OCI-LY7 (cell line): ENCODE data around the gene SDCCAG8. TPM values are rescaled to one million over a fixed set of nuclear protein-coding genes. Genes with fewer than 3 reads are reported as not detected.
A peak's percentile ranks its signal among the peaks of the same experiment; 100 is the strongest.

Experiments used
- BruUV-seq: library from RNA; stranded (reverse); fragments of 400-500 nt; replicated peaks from 2 replicates; lab custom pipeline; 2021; lab: Mats Ljungman, UMichigan
- CTCF ChIA-PET: fragments of 300-600 bp; sonication (Branson Sonifier 250); formaldehyde crosslinking; loops from one replicate; lab custom pipeline; 2022; ENCODE audit warnings: antibody characterized with exemption; ENCODE audit not compliant: unreplicated experiment; lab: Charles Lee
- POLR2A ChIA-PET: fragments of 300-600 bp; sonication (Branson Sonifier 250); formaldehyde crosslinking; loops from one replicate; lab custom pipeline; 2022; ENCODE audit warnings: antibody characterized with exemption; lab: Charles Lee
- DNase-seq: peaks from one replicate; pipeline ENCODE4 v3.0.0-alpha.2; 2015; ENCODE audit warnings: low spot score
- H2AFZ ChIP-seq: fragments of 200-600 bp; sonication (generic), shearing (Covaris generic); 2 replicates; pipeline ENCODE4 v1.6.1; 2014; ENCODE audit warnings: mild to moderate bottlenecking, antibody characterized with exemption, low read length, moderate library complexity
- H3K27ac ChIP-seq: fragments of 200-600 bp; sonication (generic); 2 replicates; pipeline ENCODE4 v1.5.1; 2014; ENCODE audit warnings: mixed run types, low read depth, mild to moderate bottlenecking, moderate library complexity, low read length, inconsistent platforms; ENCODE audit not compliant: poor library complexity, severe bottlenecking
- H3K36me3 ChIP-seq: fragments of 200-600 bp; sonication (generic); 2 replicates; pipeline ENCODE4 v1.6.1; 2014; ENCODE audit warnings: mild to moderate bottlenecking, antibody characterized with exemption, low read length, moderate library complexity, mixed read lengths; ENCODE audit not compliant: insufficient read depth
- H3K4me1 ChIP-seq: fragments of 200-600 bp; sonication (generic); 2 replicates; pipeline ENCODE4 v1.5.1; 2014; ENCODE audit warnings: mild to moderate bottlenecking, low read length; ENCODE audit not compliant: insufficient read depth, poor library complexity, severe bottlenecking
- H3K4me2 ChIP-seq: fragments of 200-600 bp; sonication (generic); 2 replicates; pipeline ENCODE4 v1.6.1; 2014; ENCODE audit warnings: mild to moderate bottlenecking, low read length
- H3K4me3 ChIP-seq: fragments of 200-600 bp; sonication (generic); 2 replicates; pipeline ENCODE4 v1.5.1; 2014; ENCODE audit warnings: mild to moderate bottlenecking, low read depth, low read length; ENCODE audit not compliant: poor library complexity, severe bottlenecking
- H3K79me2 ChIP-seq: fragments of 200-600 bp; sonication (generic); 2 replicates; pipeline ENCODE4 v1.6.1; 2016; ENCODE audit warnings: low read depth, mild to moderate bottlenecking, low read length, moderate library complexity, mixed read lengths; ENCODE audit not compliant: insufficient read depth
- H3K9me2 ChIP-seq: fragments of 200-600 bp; sonication (generic); 2 replicates; pipeline ENCODE4 v1.6.1; 2016; ENCODE audit warnings: mild to moderate bottlenecking, low read length, mixed read lengths; ENCODE audit not compliant: insufficient read depth
- H3K9me3 ChIP-seq: fragments of 200-600 bp; sonication (generic); 2 replicates; pipeline ENCODE4 v1.6.1; 2014; ENCODE audit warnings: mild to moderate bottlenecking, mixed run types, low read length, mixed read lengths
- H4K20me1 ChIP-seq: fragments of 200-600 bp; sonication (generic); 2 replicates; pipeline ENCODE4 v1.6.1; 2014; ENCODE audit warnings: mild to moderate bottlenecking, antibody characterized with exemption, low read length, moderate library complexity, mixed read lengths; ENCODE audit not compliant: insufficient read depth
- CTCF ChIP-seq: fragments of 200-600 bp; sonication (generic); conservative IDR thresholded peaks from 2 replicates; pipeline ENCODE4 v1.5.1; 2014; ENCODE audit warnings: mild to moderate bottlenecking, antibody characterized with exemption, low read length, moderate library complexity, mixed read lengths
- EZH2phosphoT487 ChIP-seq: fragments of 200-600 bp; sonication (generic); IDR thresholded peaks from 2 replicates; pipeline ENCODE4 v1.6.1; 2018; ENCODE audit warnings: low read depth, borderline replicate concordance, mild to moderate bottlenecking, mixed run types, antibody characterized with exemption, low read length, moderate library complexity, mixed read lengths
- intact Hi-C: fragments of 100-400 bp; cut with micrococcal nuclease; formaldehyde crosslinking; loops from one replicate; pipeline ENCODE4 v1.10.0; 2022; ENCODE audit not compliant: unreplicated experiment
- total RNA-seq, 2 experiments: library from RNA; depleted of rRNA in 1 of 2; stranded (reverse); fragments of >200 nt in 1 of 2; shearing (Covaris generic) in 1 of 2; gene quantifications; 2 replicates each; pipeline ENCODE4 v1.2.3, GENCODE V29; 2014 to 2022

SDCCAG8 gene
- total RNA-seq, 2 experiments from 2014 or later = 18.1 to 28.7 TPM

- peak; percentile 66 for TF ChIP-seq CTCF
- TF ChIP-seq EZH2phosphoT487 = no peak
- DNase-seq = no peak
- H3K4me2 ChIP-seq = no peak overlapping the region
- no peaks in the 10 kb centered on the region for H3K36me3 ChIP-seq
- intact Hi-C loops = loop anchor here (2.0 kb wide), 2 partner anchors 404 to 928 kb away; no protein-coding TSS in a partner anchor
- H3K27ac ChIP-seq = no peak overlapping the region
- no peaks in the 10 kb centered on the region for H4K20me1 ChIP-seq
- H3K9me3 ChIP-seq = no peaks in the 10 kb centered on the region
- no peaks in the 10 kb centered on the region for H3K9me2 ChIP-seq
- H3K4me1 ChIP-seq = no peaks in the 10 kb centered on the region
- no peaks in the 10 kb centered on the region for H3K79me2 ChIP-seq
- H3K4me3 ChIP-seq = no peak overlapping the region
- ChIA-PET POLR2A (no interaction called here), CTCF (interaction anchor here (0.6 kb wide), 1 partner anchor 896 kb away, joined by 3 read pairs; no protein-coding TSS in a partner anchor)
- H2AFZ ChIP-seq = no peak overlapping the region
- no TSS peak for BruUV-seq
These were observed 89.4 kb downstream of the SDCCAG8 start for GRCh38 chr1:243345205-243345604.

DNA sequence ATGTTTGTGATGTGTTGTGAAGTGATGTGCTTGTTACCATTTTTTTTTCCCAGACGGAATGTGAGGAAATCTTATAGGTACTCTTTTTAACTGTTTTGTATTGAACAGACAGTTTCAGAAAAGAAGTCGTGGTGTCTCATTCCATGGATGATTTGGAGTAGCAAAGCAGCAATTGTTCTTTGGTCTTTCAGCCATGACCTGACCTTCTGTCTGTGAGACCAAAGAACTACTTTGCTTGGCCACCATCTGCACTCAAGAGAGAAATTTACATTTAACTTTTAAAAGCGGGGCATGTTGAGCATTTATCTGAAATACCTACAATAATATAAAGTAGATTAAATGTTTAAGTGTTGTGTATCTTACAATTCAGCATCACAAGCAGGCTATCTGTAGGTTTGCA lies 90.2 kb downstream of the SDCCAG8 start:
- BruUV-seq = no TSS peak
- H3K4me2 ChIP-seq = no peak overlapping the region
- no peak overlapping the region for H3K4me3 ChIP-seq
- POLR2A ChIA-PET = no interaction called here
- DNase-seq = no peak
- no peaks in the 10 kb centered on the region for H3K9me2 ChIP-seq
- TF ChIP-seq CTCF = no peak
- no peak for TF ChIP-seq EZH2phosphoT487
- CTCF ChIA-PET = no interaction called here
- H4K20me1 ChIP-seq = no peaks in the 10 kb centered on the region
- H3K9me3 ChIP-seq = no peaks in the 10 kb centered on the region
- intact Hi-C loops = no loop called here
- H3K36me3 ChIP-seq = no peaks in the 10 kb centered on the region
- no peak overlapping the region for H2AFZ ChIP-seq
- no peaks in the 10 kb centered on the region for H3K4me1 ChIP-seq
- no peak overlapping the region for H3K27ac ChIP-seq
- H3K79me2 ChIP-seq = no peaks in the 10 kb centered on the region

DNA sequence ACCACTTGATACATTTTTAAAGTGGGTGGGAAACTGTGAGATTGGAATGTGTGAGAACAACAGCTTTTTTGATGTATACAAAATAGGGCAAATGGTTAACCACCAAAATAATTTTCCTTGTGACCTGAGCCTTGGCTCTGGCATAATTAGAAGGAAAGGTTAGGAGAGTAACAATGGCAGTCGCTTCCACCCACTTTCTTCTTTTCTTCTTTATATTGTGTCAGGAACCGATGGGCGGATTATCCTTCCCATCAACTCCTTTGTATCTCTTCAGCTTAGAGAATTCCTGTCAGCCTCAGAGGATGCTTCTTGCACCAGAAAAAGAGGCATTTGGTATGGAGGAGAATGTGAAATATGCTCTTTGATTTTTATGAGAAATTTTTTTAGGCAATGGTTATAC lies 90.6 kb downstream of the SDCCAG8 start:
- CTCF ChIA-PET = no interaction called here
- BruUV-seq = no TSS peak
- DNase-seq = no peak

More for the DNA sequence above, 90.6 kb downstream of the SDCCAG8 start:
- TF ChIP-seq CTCF (no peak), EZH2phosphoT487 (no peak)
- Histone ChIP-seq H3K9me3 (no peaks in the 10 kb centered on the region), H3K79me2 (no peaks in the 10 kb centered on the region), H3K27ac (no peak overlapping the region), H3K9me2 (no peaks in the 10 kb centered on the region), H4K20me1 (no peaks in the 10 kb centered on the region), H3K4me2 (no peak overlapping the region), H3K4me3 (no peak overlapping the region), H2AFZ (no peak overlapping the region), H3K4me1 (no peaks in the 10 kb centered on the region), H3K36me3 (no peaks in the 10 kb centered on the region)
- POLR2A ChIA-PET = no interaction called here
- intact Hi-C loops = no loop called here
